ENCODE measurements around the gene BEST1.
A peak's percentile ranks its signal among the peaks of the same experiment; 100 is the strongest.
"Not testable (repeated sequence)": the region's sequence is repeated elsewhere in the genome, so short reads cannot be mapped to it uniquely, and the experiment has no call there.

Gene BEST1

GRCh38 chr11:61949169-61950034, 749 bp upstream of the BEST1 start:
- peak; percentile 79 for DNase-seq

GRCh38 chr11:61951484-61952135, 1.5 kb downstream of the BEST1 start:
- no peak for DNase-seq

- DNase-seq, result no peak
Observed at GRCh38 chr11:61952882-61953281, 2.7 kb downstream of the BEST1 start.

- DNase-seq, result not testable (repeated sequence)
Observed at GRCh38 chr11:61953632-61954031, 3.5 kb downstream of the BEST1 start.

- DNase-seq, result peak; percentile 59
Observed at GRCh38 chr11:61954106-61954850, 4.1 kb downstream of the BEST1 start.

- peak; percentile 88 for DNase-seq
Observed at GRCh38 chr11:61954851-61955421, 4.8 kb downstream of the BEST1 start.

GRCh38 chr11:61955422-61956135, 5.4 kb downstream of the BEST1 start:
- no peak for DNase-seq

GRCh38 chr11:61956191-61957020, 6.3 kb downstream of the BEST1 start:
- no peak for DNase-seq

GRCh38 chr11:61957021-61957770, 7.0 kb downstream of the BEST1 start:
- DNase-seq, result no peak

GRCh38 chr11:61958590-61958989, 8.4 kb downstream of the BEST1 start:
- no peak for DNase-seq

GRCh38 chr11:61959114-61959513, 9.0 kb downstream of the BEST1 start:
- DNase-seq, result no peak

GRCh38 chr11:61959678-61960077, 9.5 kb downstream of the BEST1 start:
- no peak for DNase-seq

- DNase-seq, result no peak
Observed at GRCh38 chr11:61960532-61960931, 10.4 kb downstream of the BEST1 start.

- no peak for DNase-seq
Observed at GRCh38 chr11:61961570-61962212, 11.5 kb downstream of the BEST1 start.

- DNase-seq, result no peak
Observed at GRCh38 chr11:61962213-61963015, 12.3 kb downstream of the BEST1 start.

- no peak for DNase-seq
Observed at GRCh38 chr11:61963016-61963281, 12.8 kb downstream of the BEST1 start.

GRCh38 chr11:61963282-61964057, 13.3 kb downstream of the BEST1 start:
- peak; percentile 52 for DNase-seq

- DNase-seq, result no peak
Observed at GRCh38 chr11:61964058-61964665, 14.0 kb downstream of the BEST1 start.
